Endothelial cell of umbilical vein (primary cell): Measurements from ENCODE around the gene C22orf23. TPM values are rescaled to one million over a fixed set of nuclear protein-coding genes. Genes with fewer than 3 reads are reported as not detected.

Experiments used
- BruUV-seq: library from RNA; stranded (reverse); fragments of 400-500 nt; replicated peaks from 2 replicates; lab custom pipeline; 2021; lab: Mats Ljungman, UMichigan
- CTCF ChIA-PET: fragments of 300-600, 350-600 bp; sonication (Branson Sonifier 250); formaldehyde crosslinking; loops from one replicate; lab custom pipeline; 2021; ENCODE audit warnings: antibody characterized with exemption, inconsistent platforms; lab: Charles Lee
- POLR2A ChIA-PET: fragments of 300-600, 350-600 bp; sonication (Branson Sonifier 250); formaldehyde crosslinking; loops from one replicate; lab custom pipeline; 2021; ENCODE audit warnings: antibody characterized with exemption, inconsistent platforms; lab: Charles Lee
- DNase-seq: peaks from one replicate; pipeline ENCODE4 v3.0.0-alpha.2; 2011; ENCODE audit warnings: low read depth, low spot score
- FAIRE-seq: peaks from 2 replicates; lab custom pipeline; 2011; peaks lifted over from hg19 to GRCh38; lab: Jason Lieb, UNC
- H2AFZ ChIP-seq: 2 replicates; pipeline ENCODE4 v1.6.0; 2012; ENCODE audit warnings: low read depth, low read length, control low read depth, inconsistent platforms
- H3K27ac ChIP-seq: 2 replicates; pipeline ENCODE4 v1.5.1; 2011; ENCODE audit warnings: low read depth, mild to moderate bottlenecking, control low read depth, low read length, moderate library complexity; ENCODE audit not compliant: insufficient read depth
- H3K27me3 ChIP-seq, 2 experiments: 2 replicates each; pipeline versions ENCODE4 v1.6.0 to v1.6.1; 2011; ENCODE audit warnings: low read length in 2 of 2, mixed read lengths in 1 of 2; ENCODE audit not compliant: control insufficient read depth in 2 of 2, insufficient read depth in 2 of 2
- H3K36me3 ChIP-seq, 2 experiments: 2 replicates in 1 of 2; 3 replicates in 1 of 2; pipeline ENCODE4 v1.5.1; 2011; ENCODE audit warnings: low read length in 2 of 2, mild to moderate bottlenecking in 1 of 2, moderate library complexity in 1 of 2; ENCODE audit not compliant: control insufficient read depth in 2 of 2, insufficient read depth in 2 of 2; ENCODE audit errors: extremely low read depth in 1 of 2
- H3K4me1 ChIP-seq: 3 replicates; pipeline ENCODE4 v1.5.1; 2011; ENCODE audit warnings: mild to moderate bottlenecking, low read length; ENCODE audit not compliant: control insufficient read depth, insufficient read depth; ENCODE audit errors: extremely low read depth
- H3K4me2 ChIP-seq: 2 replicates; pipeline ENCODE4 v1.6.1; 2011; ENCODE audit warnings: low read length, control low read depth, mixed read lengths; ENCODE audit not compliant: insufficient read depth
- H3K4me3 ChIP-seq, 3 experiments: fragments of 200-600 bp in 1 of 3; sonication (generic), shearing (Covaris generic) in 1 of 3; replicated peaks in 1 of 3; 2 replicates each; pipeline ENCODE4 v1.5.1; 2011 to 2016; ENCODE audit warnings: control low read depth in 3 of 3, low read length in 3 of 3, mild to moderate bottlenecking in 2 of 3, inconsistent platforms in 1 of 3, low read depth in 1 of 3, moderate library complexity in 1 of 3; ENCODE audit not compliant: insufficient read depth in 1 of 3
- H3K79me2 ChIP-seq: 2 replicates; pipeline ENCODE4 v1.6.0; 2012; ENCODE audit warnings: low read length, inconsistent platforms; ENCODE audit not compliant: control insufficient read depth, insufficient read depth
- H3K9ac ChIP-seq: replicated peaks from 2 replicates; pipeline ENCODE3; 2011; ENCODE audit warnings: low read length, control low read depth; ENCODE audit not compliant: insufficient read depth; ENCODE audit errors: extremely low read depth
- H3K9me1 ChIP-seq: replicated peaks from 3 replicates; pipeline ENCODE4 v1.6.0; 2011; ENCODE audit warnings: mild to moderate bottlenecking, low read length; ENCODE audit not compliant: control insufficient read depth, insufficient read depth; ENCODE audit errors: extremely low read depth
- H3K9me3 ChIP-seq: replicated peaks from 2 replicates; pipeline ENCODE4 v1.5.1; 2012; ENCODE audit warnings: low read length, inconsistent platforms; ENCODE audit not compliant: control insufficient read depth, insufficient read depth
- H4K20me1 ChIP-seq: replicated peaks from 2 replicates; pipeline ENCODE3; 2011; ENCODE audit warnings: mild to moderate bottlenecking, low read length; ENCODE audit not compliant: control insufficient read depth, insufficient read depth; ENCODE audit errors: extremely low read depth
- EZH2 ChIP-seq: IDR thresholded peaks from 2 replicates; pipeline ENCODE4 v1.6.1; 2012; ENCODE audit warnings: borderline replicate concordance, low read depth, mild to moderate bottlenecking, moderate library complexity, low read length, inconsistent platforms; ENCODE audit not compliant: severe bottlenecking
- FOS ChIP-seq: IDR thresholded peaks from 2 replicates; pipeline ENCODE4 v1.6.1; 2011; ENCODE audit warnings: mild to moderate bottlenecking, low read length, moderate library complexity, borderline replicate concordance; ENCODE audit not compliant: insufficient read depth
- GATA2 ChIP-seq: IDR thresholded peaks from 2 replicates; pipeline ENCODE4 v1.7.0; 2011; ENCODE audit warnings: low read depth, mild to moderate bottlenecking, moderate library complexity, mixed read lengths, low read length; ENCODE audit not compliant: insufficient read length, insufficient read depth
- JUN ChIP-seq: IDR thresholded peaks from 2 replicates; pipeline ENCODE4 v1.6.1; 2011; ENCODE audit warnings: borderline replicate concordance, low read depth; ENCODE audit not compliant: insufficient read length, insufficient read depth
- MYC ChIP-seq: IDR thresholded peaks from one replicate; pipeline ENCODE4 v1.6.1; 2011; ENCODE audit warnings: mild to moderate bottlenecking, low read depth, low read length
- POLR2A ChIP-seq: IDR thresholded peaks from 2 replicates; pipeline ENCODE4 v1.6.1; 2012; ENCODE audit warnings: low read depth, mild to moderate bottlenecking, control low read depth, low read length
- POLR2AphosphoS5 ChIP-seq: IDR thresholded peaks from 2 replicates; pipeline ENCODE4 v1.6.1; 2012; ENCODE audit warnings: low read depth, mild to moderate bottlenecking, control low read depth, low read length, moderate library complexity; ENCODE audit not compliant: insufficient read depth
- dilution Hi-C: fragments of 300-500 bp; cut with MboI; formaldehyde crosslinking; loops from one replicate; pipeline ENCODE4 v1.15.0; 2019; ENCODE audit warnings: low sequenced_read_pairs; ENCODE audit not compliant: extremely low pct_ligation_motif_present
- intact Hi-C: fragments of 100-400 bp; cut with micrococcal nuclease; formaldehyde crosslinking; loops from one replicate; pipeline ENCODE4 v1.10.0; 2022
- polyA plus RNA-seq, 4 experiments: library from polyadenylated mRNA; depleted of rRNA in 3 of 4; stranded (reverse) in 3 of 4; unstranded in 1 of 4; fragments of >200 nt; gene quantifications; 2 replicates each; pipeline versions ENCODE4 v1.2.1 to v1.2.3, GENCODE V29; 2011 to 2012; ENCODE audit warnings: missing spikeins in 1 of 4
- total RNA-seq: library from RNA; stranded (reverse); gene quantifications from 2 replicates; pipeline ENCODE4 v1.2.3, GENCODE V29; 2021
- TF ChIP-seq, protein P1 (sequence below), 2 donors: IDR thresholded peaks; 1 replicate in 1 of 2; 2 replicates in 1 of 2; pipeline ENCODE4 v1.5.1; 2011; ENCODE audit warnings: low read length in 2 of 2, mild to moderate bottlenecking in 2 of 2, moderate library complexity in 2 of 2, control low read depth in 1 of 2, inconsistent platforms in 1 of 2, low read depth in 1 of 2; ENCODE audit not compliant: insufficient read depth in 1 of 2; ENCODE audit errors: extremely low read depth in 1 of 2
- TF ChIP-seq, protein P2 (sequence below): IDR thresholded peaks from 2 replicates; pipeline ENCODE4 v1.6.1; 2011; ENCODE audit not compliant: insufficient read depth, insufficient read length

C22orf23 gene
- total and polyA plus RNA-seq, 2 donors (not counting 3 experiments of a cell fraction or from before 2014, with no cell fraction given) = 0.23 to 0.44 TPM

DNA sequence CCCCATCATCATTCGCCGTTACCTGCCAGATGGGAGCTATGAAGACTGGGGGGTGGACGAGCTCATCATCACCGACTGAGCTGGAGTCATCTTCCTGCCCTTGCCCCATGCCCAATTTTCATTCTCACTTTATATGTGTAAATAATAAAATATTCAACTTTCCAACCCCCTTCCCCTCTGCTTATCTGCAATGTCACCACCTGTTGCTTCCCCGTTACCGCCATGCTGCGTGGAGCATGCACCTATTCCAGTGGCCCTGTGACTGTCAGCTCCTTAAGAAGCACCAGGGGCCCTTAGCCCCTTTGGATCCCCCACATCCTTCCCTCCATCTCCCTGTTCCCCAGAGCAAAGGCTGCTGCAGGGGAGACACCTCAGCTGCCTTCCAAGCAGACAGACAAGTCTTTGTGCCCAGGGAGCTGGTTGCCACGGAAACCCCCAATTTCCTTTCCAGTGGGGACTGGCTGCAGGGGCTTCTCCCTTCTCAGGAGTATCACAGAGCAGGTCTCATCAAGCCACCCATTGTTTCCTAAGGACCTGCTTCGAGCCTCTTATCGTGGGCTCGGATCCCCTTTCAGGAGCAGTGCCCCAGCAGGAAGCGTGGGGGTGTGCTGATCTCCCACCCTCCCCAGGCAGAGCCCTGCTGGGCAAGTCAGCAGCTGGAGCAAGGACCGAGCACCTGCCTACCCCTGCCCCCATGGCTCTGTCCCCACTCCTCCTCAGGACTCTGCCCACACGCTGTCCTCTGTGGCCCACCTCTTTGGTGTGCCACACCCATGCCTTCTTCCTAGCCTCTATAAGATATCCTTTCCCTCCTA lies 14.4 kb upstream of the C22orf23 start:
- CTCF ChIA-PET = interaction anchor here (0.9 to 4.0 kb wide), 2 partner anchors 80 to 105 kb away, joined by 3 to 66 read pairs; no protein-coding TSS in a partner anchor
- Histone ChIP-seq H3K4me3 (no peak overlapping the region), H3K9me3 (no peaks in the 10 kb centered on the region), H3K27me3 (no peaks in the 10 kb centered on the region), H3K36me3 (peaks cover 6 to 21% of the 10 kb centered on the region in 2 experiments), H3K4me2 (no peak overlapping the region), H3K9ac (no peak overlapping the region), H4K20me1 (no peaks in the 10 kb centered on the region), H3K79me2 (peaks cover 2% of the 10 kb centered on the region), H3K27ac (no peak overlapping the region), H3K9me1 (no peaks in the 10 kb centered on the region), H3K4me1 (no peaks in the 10 kb centered on the region), H2AFZ (no peak overlapping the region)
- FAIRE-seq = no peak
- BruUV-seq = no TSS peak
- POLR2A ChIA-PET = interaction anchor here (0.5 kb wide), 1 partner anchor 150 kb away, joined by 6 read pairs; no protein-coding TSS in a partner anchor
- dilution Hi-C loops (no loop called here), intact Hi-C loops (no loop called here)
- no peak for DNase-seq
- no peak for TF ChIP-seq EZH2
- no peak for TF ChIP-seq MYC
- TF ChIP-seq GATA2 = no peak
- TF ChIP-seq POLR2AphosphoS5 = no peak
- no peak for TF ChIP-seq FOS
- TF ChIP-seq POLR2A = no peak
- no peak for TF ChIP-seq JUN
- TF ChIP-seq, protein P1, sequence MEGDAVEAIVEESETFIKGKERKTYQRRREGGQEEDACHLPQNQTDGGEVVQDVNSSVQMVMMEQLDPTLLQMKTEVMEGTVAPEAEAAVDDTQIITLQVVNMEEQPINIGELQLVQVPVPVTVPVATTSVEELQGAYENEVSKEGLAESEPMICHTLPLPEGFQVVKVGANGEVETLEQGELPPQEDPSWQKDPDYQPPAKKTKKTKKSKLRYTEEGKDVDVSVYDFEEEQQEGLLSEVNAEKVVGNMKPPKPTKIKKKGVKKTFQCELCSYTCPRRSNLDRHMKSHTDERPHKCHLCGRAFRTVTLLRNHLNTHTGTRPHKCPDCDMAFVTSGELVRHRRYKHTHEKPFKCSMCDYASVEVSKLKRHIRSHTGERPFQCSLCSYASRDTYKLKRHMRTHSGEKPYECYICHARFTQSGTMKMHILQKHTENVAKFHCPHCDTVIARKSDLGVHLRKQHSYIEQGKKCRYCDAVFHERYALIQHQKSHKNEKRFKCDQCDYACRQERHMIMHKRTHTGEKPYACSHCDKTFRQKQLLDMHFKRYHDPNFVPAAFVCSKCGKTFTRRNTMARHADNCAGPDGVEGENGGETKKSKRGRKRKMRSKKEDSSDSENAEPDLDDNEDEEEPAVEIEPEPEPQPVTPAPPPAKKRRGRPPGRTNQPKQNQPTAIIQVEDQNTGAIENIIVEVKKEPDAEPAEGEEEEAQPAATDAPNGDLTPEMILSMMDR (IDR thresholded peaks at IDR 0.05; ENCODE audit: extremely low read depth in 1 of 2, insufficient read depth in 1 of 2, low read depth in 1 of 2, low read length in 2 of 2) = no peak
- TF ChIP-seq, protein P2, sequence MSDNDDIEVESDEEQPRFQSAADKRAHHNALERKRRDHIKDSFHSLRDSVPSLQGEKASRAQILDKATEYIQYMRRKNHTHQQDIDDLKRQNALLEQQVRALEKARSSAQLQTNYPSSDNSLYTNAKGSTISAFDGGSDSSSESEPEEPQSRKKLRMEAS = no peak
